MCF 10A (cell line): ENCODE data around the gene CAMTA1. TPM values are rescaled to one million over a fixed set of nuclear protein-coding genes. Genes with fewer than 3 reads are reported as not detected.

Experiments
- BruUV-seq: library from RNA; stranded (reverse); fragments of 400-500 nt; replicated peaks from 2 replicates; lab custom pipeline; 2021; lab: Mats Ljungman, UMichigan
- CTCF ChIA-PET: fragments of 300-600 bp; sonication (Branson Sonifier 250); formaldehyde crosslinking; extraction: SDS; loops from one replicate; lab custom pipeline; 2021; ENCODE audit warnings: antibody characterized with exemption, inconsistent platforms; lab: Yijun Ruan, JAX
- POLR2A ChIA-PET: fragments of 300-600, 350-650 bp; sonication (Branson Sonifier 250); formaldehyde crosslinking; extraction: SDS; loops from one replicate; lab custom pipeline; 2020; ENCODE audit warnings: antibody characterized with exemption, inconsistent platforms; lab: Yijun Ruan, JAX
- DNase-seq: peaks from one replicate; pipeline ENCODE4 v3.0.0-alpha.2; 2018; ENCODE audit not compliant: unreplicated experiment
- H3K27ac Mint-ChIP-seq: one replicate; pipeline ENCODE4 v1.8.0; 2022; ENCODE audit warnings: mild to moderate bottlenecking, low read depth, mixed read lengths; ENCODE audit not compliant: unreplicated experiment
- H3K27me3 Mint-ChIP-seq: one replicate; pipeline ENCODE4 v1.8.0; 2022; ENCODE audit warnings: mixed read lengths; ENCODE audit not compliant: insufficient read depth, unreplicated experiment
- H3K36me3 Mint-ChIP-seq: one replicate; pipeline ENCODE4 v1.8.0; 2022; ENCODE audit warnings: mild to moderate bottlenecking, moderate library complexity, mixed read lengths; ENCODE audit not compliant: insufficient read depth, unreplicated experiment
- H3K4me1 Mint-ChIP-seq: one replicate; pipeline ENCODE4 v1.8.0; 2022; ENCODE audit warnings: mixed read lengths; ENCODE audit not compliant: insufficient read depth, unreplicated experiment
- H3K4me3 Mint-ChIP-seq: one replicate; pipeline ENCODE4 v1.8.0; 2022; ENCODE audit warnings: mild to moderate bottlenecking, moderate library complexity, mixed read lengths; ENCODE audit not compliant: unreplicated experiment
- H3K9me3 Mint-ChIP-seq: one replicate; pipeline ENCODE4 v1.8.0; 2022; ENCODE audit warnings: mixed read lengths; ENCODE audit not compliant: unreplicated experiment
- intact Hi-C: fragments of 100-400 bp; cut with micrococcal nuclease; formaldehyde crosslinking; loops from 2 replicates; pipeline ENCODE4 v1.14.1; 2022
- total RNA-seq: library from RNA; stranded (reverse); gene quantifications from 2 replicates; pipeline ENCODE4 v1.2.3, GENCODE V29; 2022
- TF ChIP-seq, protein P1 (sequence below): fragments of 200-600 bp; IDR thresholded peaks from one replicate; pipeline ENCODE4 v1.8.0; 2022; ENCODE audit warnings: antibody characterized with exemption, mild to moderate bottlenecking; ENCODE audit not compliant: unreplicated experiment

Gene CAMTA1
- total RNA-seq, 1 experiment from 2014 or later: 74.1 TPM

GRCh38 chr1:6960860-6961259 lies 175.6 kb downstream of the CAMTA1 start:
- Mint-ChIP-seq H3K4me1 (peaks cover 7% of the 10 kb centered on the region), H3K9me3 (no peaks in the 10 kb centered on the region), H3K27me3 (peaks cover 10% of the 10 kb centered on the region), H3K36me3 (no peaks in the 10 kb centered on the region), H3K4me3 (no peak overlapping the region), H3K27ac (no peak overlapping the region)
- intact Hi-C loops: no loop called here
- CTCF ChIA-PET: interaction anchor here (0.6 to 1.6 kb wide), 4 partner anchors 81 to 688 kb away, joined by 3 to 4 read pairs (median 4); no protein-coding TSS in a partner anchor
- no peak for DNase-seq
- BruUV-seq: no TSS peak
- POLR2A ChIA-PET: no interaction called here
- TF ChIP-seq, protein P1, sequence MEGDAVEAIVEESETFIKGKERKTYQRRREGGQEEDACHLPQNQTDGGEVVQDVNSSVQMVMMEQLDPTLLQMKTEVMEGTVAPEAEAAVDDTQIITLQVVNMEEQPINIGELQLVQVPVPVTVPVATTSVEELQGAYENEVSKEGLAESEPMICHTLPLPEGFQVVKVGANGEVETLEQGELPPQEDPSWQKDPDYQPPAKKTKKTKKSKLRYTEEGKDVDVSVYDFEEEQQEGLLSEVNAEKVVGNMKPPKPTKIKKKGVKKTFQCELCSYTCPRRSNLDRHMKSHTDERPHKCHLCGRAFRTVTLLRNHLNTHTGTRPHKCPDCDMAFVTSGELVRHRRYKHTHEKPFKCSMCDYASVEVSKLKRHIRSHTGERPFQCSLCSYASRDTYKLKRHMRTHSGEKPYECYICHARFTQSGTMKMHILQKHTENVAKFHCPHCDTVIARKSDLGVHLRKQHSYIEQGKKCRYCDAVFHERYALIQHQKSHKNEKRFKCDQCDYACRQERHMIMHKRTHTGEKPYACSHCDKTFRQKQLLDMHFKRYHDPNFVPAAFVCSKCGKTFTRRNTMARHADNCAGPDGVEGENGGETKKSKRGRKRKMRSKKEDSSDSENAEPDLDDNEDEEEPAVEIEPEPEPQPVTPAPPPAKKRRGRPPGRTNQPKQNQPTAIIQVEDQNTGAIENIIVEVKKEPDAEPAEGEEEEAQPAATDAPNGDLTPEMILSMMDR: no peak

GRCh38 chr1:6961289-6961688 lies 176.0 kb downstream of the CAMTA1 start:
- Mint-ChIP-seq H3K27ac (no peak overlapping the region), H3K9me3 (no peaks in the 10 kb centered on the region), H3K27me3 (peaks cover 10% of the 10 kb centered on the region), H3K36me3 (no peaks in the 10 kb centered on the region), H3K4me3 (no peak overlapping the region), H3K4me1 (peaks cover 7% of the 10 kb centered on the region)
- intact Hi-C loops: no loop called here
- DNase-seq: no peak
- ChIA-PET CTCF (interaction anchor here (0.6 kb wide), 1 partner anchor 687 kb away, joined by 3 read pairs; no protein-coding TSS in a partner anchor), POLR2A (no interaction called here)
- BruUV-seq: no TSS peak
- TF ChIP-seq, protein P1: no peak

- H3K36me3 Mint-ChIP-seq: no peaks in the 10 kb centered on the region
- ChIA-PET CTCF (no interaction called here), POLR2A (no interaction called here)
- TF ChIP-seq, protein P1: no peak
- no TSS peak for BruUV-seq
- intact Hi-C loops: no loop called here
- H3K27me3 Mint-ChIP-seq: peaks cover 10% of the 10 kb centered on the region
- H3K4me1 Mint-ChIP-seq: peaks cover 7% of the 10 kb centered on the region
- no peaks in the 10 kb centered on the region for H3K9me3 Mint-ChIP-seq
- no peak overlapping the region for H3K4me3 Mint-ChIP-seq
- no peak overlapping the region for H3K27ac Mint-ChIP-seq
- DNase-seq: no peak
Measured at GRCh38 chr1:6961905-6962477, 176.7 kb downstream of the CAMTA1 start.

- Mint-ChIP-seq H3K36me3 (no peaks in the 10 kb centered on the region), H3K4me3 (no peak overlapping the region), H3K9me3 (no peaks in the 10 kb centered on the region), H3K4me1 (peaks cover 7% of the 10 kb centered on the region), H3K27ac (no peak overlapping the region), H3K27me3 (peaks cover 10% of the 10 kb centered on the region)
- ChIA-PET POLR2A (no interaction called here), CTCF (interaction anchor here (0.6 kb wide), 1 partner anchor 101 kb away, joined by 3 read pairs; no protein-coding TSS in a partner anchor)
- BruUV-seq: no TSS peak
- DNase-seq: no peak
- TF ChIP-seq, protein P1: no peak
- intact Hi-C loops: no loop called here
Measured at GRCh38 chr1:6962478-6962995, 177.3 kb downstream of the CAMTA1 start.
